ENCODE results near the gene WWOX.

- TF ChIP-seq CTCF (IDR thresholded peaks at IDR 0.05; ENCODE audit: poor library complexity, severe bottlenecking) = no peak
- TF ChIP-seq POLR2AphosphoS5 (IDR thresholded peaks at IDR 0.05) = no peak
- no peak for TF ChIP-seq EZH2 (IDR thresholded peaks at IDR 0.05; ENCODE audit: borderline replicate concordance, insufficient read depth, low read length, poor library complexity, severe bottlenecking)
- TF ChIP-seq REST (IDR thresholded peaks at IDR 0.05; ENCODE audit: borderline replicate concordance) = no peak
- TF ChIP-seq RAD21 (conservative IDR thresholded peaks at IDR 0.05) = no peak
Observed at GRCh38 chr16:78487471-78487870, 388.0 kb downstream of the WWOX start.

Data from neural cell (in vitro differentiated cells).